NCI-H1105 (cell line): ENCODE measurements around the gene ERICH3.
"Not testable (repeated sequence)": the region's sequence is repeated elsewhere in the genome, so short reads cannot be mapped to it uniquely, and the experiment has no call there.

Experiments used
- DNase-seq: peaks from one replicate; lab custom pipeline; 2025; lab: John Stamatoyannopoulos, UW

The ERICH3 gene

GRCh38 chr1:74681001-74681400 lies 7.4 kb upstream of the ERICH3 start:
- DNase-seq, result no peak

- no peak for DNase-seq
These were observed 6.2 kb upstream of the ERICH3 start for GRCh38 chr1:74679811-74680210.

GRCh38 chr1:74677926-74678325 lies 4.3 kb upstream of the ERICH3 start:
- DNase-seq, result no peak

- DNase-seq, result no peak
These were observed 871 bp upstream of the ERICH3 start for GRCh38 chr1:74674278-74675048.

GRCh38 chr1:74670866-74671265 lies 2.7 kb downstream of the ERICH3 start:
- not testable (repeated sequence) for DNase-seq

- DNase-seq, result no peak
These were observed 18.9 kb downstream of the ERICH3 start for GRCh38 chr1:74654708-74655107.

- no peak for DNase-seq
These were observed 20.9 kb downstream of the ERICH3 start for GRCh38 chr1:74652711-74653139.

GRCh38 chr1:74650561-74650960 lies 23.0 kb downstream of the ERICH3 start:
- DNase-seq, result no peak

GRCh38 chr1:74641876-74642275 lies 31.7 kb downstream of the ERICH3 start:
- no peak for DNase-seq

- DNase-seq, result no peak
These were observed 32.4 kb downstream of the ERICH3 start for GRCh38 chr1:74641161-74641560.

GRCh38 chr1:74637296-74637695 lies 36.3 kb downstream of the ERICH3 start:
- no peak for DNase-seq

- no peak for DNase-seq
These were observed 44.3 kb downstream of the ERICH3 start for GRCh38 chr1:74629283-74629682.

- DNase-seq, result no peak
These were observed 49.9 kb downstream of the ERICH3 start for GRCh38 chr1:74623716-74624115.

- no peak for DNase-seq
These were observed 53.4 kb downstream of the ERICH3 start for GRCh38 chr1:74620242-74620641.

- DNase-seq, result no peak
These were observed 54.6 kb downstream of the ERICH3 start for GRCh38 chr1:74618974-74619373.

GRCh38 chr1:74613894-74614293 lies 59.7 kb downstream of the ERICH3 start:
- no peak for DNase-seq

- DNase-seq, result no peak
These were observed 61.7 kb downstream of the ERICH3 start for GRCh38 chr1:74611887-74612286.

GRCh38 chr1:74610961-74611360 lies 62.6 kb downstream of the ERICH3 start:
- no peak for DNase-seq

GRCh38 chr1:74609810-74610371 lies 63.7 kb downstream of the ERICH3 start:
- DNase-seq, result no peak

- DNase-seq, result no peak
These were observed 76.9 kb downstream of the ERICH3 start for GRCh38 chr1:74596717-74597116.

- DNase-seq, result no peak
These were observed 79.4 kb downstream of the ERICH3 start for GRCh38 chr1:74593887-74594866.

GRCh38 chr1:74592580-74593355 lies 80.8 kb downstream of the ERICH3 start:
- DNase-seq, result no peak
